ENCODE measurements around the gene APOE. TPM values are rescaled to one million over a fixed set of nuclear protein-coding genes. Genes with fewer than 3 reads are reported as not detected.
A peak's percentile ranks its signal among the peaks of the same experiment; 100 is the strongest.
"Not testable (repeated sequence)": the region's sequence is repeated elsewhere in the genome, so short reads cannot be mapped to it uniquely, and the experiment has no call there.

APOE gene
- total and polyA plus RNA-seq, 2 of the 13 experiments (the other 11 are each of a cell fraction or from before 2014, with no cell fraction given), result 1,328 to 1,470 TPM

- TF ChIP-seq THAP9 (CRISPR knock-in tag; IDR thresholded peaks at IDR 0.05; ENCODE audit: borderline replicate concordance), result peak; percentile 81; the same call in 1 of the 2 replicates
- 0 out of 2 replicates have a peak, but pooled peaks have one; percentile 42 for TF ChIP-seq AKAP8 (CRISPR knock-in tag; IDR thresholded peaks at IDR 0.05)
- TF ChIP-seq ZNF280D (CRISPR knock-in tag; IDR thresholded peaks at IDR 0.05), result peak; percentile 78
- 0 out of 2 replicates have a peak, but pooled peaks have one; percentile 5 for TF ChIP-seq ZBTB20 (CRISPR knock-in tag; IDR thresholded peaks at IDR 0.05; ENCODE audit: borderline replicate concordance, low read depth)
- TF ChIP-seq MED1 (CRISPR knock-in tag; IDR thresholded peaks at IDR 0.05), result peak; percentile 18
- 0 out of 2 replicates have a peak, but pooled peaks have one; percentile 3 for TF ChIP-seq ZNF501 (CRISPR knock-in tag; IDR thresholded peaks at IDR 0.05)
- TF ChIP-seq SMAD1 (CRISPR knock-in tag; IDR thresholded peaks at IDR 0.05; ENCODE audit: borderline replicate concordance, low read depth), result 0 out of 2 replicates have a peak, but pooled peaks have one; percentile 20
- peak; percentile 19; the same call in 1 of the 2 replicates for TF ChIP-seq ZNF460 (CRISPR knock-in tag; IDR thresholded peaks at IDR 0.05; ENCODE audit: borderline replicate concordance)
- TF ChIP-seq ZNF788 (CRISPR knock-in tag; IDR thresholded peaks at IDR 0.05; ENCODE audit: borderline replicate concordance), result peak; percentile 44; the same call in 1 of the 2 replicates
- 0 out of 2 replicates have a peak, but pooled peaks have one; percentile 3 for TF ChIP-seq DNMT3B (CRISPR knock-in tag; conservative IDR thresholded peaks at IDR 0.05)
- peak; percentile 75 for TF ChIP-seq ZNF746 (CRISPR knock-in tag; IDR thresholded peaks at IDR 0.05)
- peak; percentile 60; the same call in 1 of the 2 replicates for TF ChIP-seq ZNF83 (CRISPR knock-in tag; IDR thresholded peaks at IDR 0.05; ENCODE audit: borderline replicate concordance)
- TF ChIP-seq GZF1 (CRISPR knock-in tag; IDR thresholded peaks at IDR 0.05), result 0 out of 2 replicates have a peak, but pooled peaks have one; percentile 26
- 0 out of 2 replicates have a peak, but pooled peaks have one; percentile 31 for TF ChIP-seq TFDP2 (CRISPR knock-in tag; IDR thresholded peaks at IDR 0.05)
- 0 out of 2 replicates have a peak, but pooled peaks have one; percentile 51 for TF ChIP-seq CSRNP1 (CRISPR knock-in tag; IDR thresholded peaks at IDR 0.05)
- TF ChIP-seq BORCS8-MEF2B (CRISPR knock-in tag; IDR thresholded peaks at IDR 0.05), result peak; percentile 16; the same call in 1 of the 2 replicates
- not testable (repeated sequence) for TF ChIP-seq MAZ (IDR thresholded peaks at IDR 0.05; ENCODE audit: borderline replicate concordance, low read depth, low read length)
- peak; percentile 40 for TF ChIP-seq MAZ (CRISPR knock-in tag; IDR thresholded peaks at IDR 0.05; ENCODE audit: low read depth)
Observed at GRCh38 chr19:44914433-44915206, 9.0 kb downstream of the APOE start, which contains the start of gene APOC1 (continued).

Data from HepG2 (cell line).